ENCODE data around the gene HTRA2.

Gene HTRA2

DNA sequence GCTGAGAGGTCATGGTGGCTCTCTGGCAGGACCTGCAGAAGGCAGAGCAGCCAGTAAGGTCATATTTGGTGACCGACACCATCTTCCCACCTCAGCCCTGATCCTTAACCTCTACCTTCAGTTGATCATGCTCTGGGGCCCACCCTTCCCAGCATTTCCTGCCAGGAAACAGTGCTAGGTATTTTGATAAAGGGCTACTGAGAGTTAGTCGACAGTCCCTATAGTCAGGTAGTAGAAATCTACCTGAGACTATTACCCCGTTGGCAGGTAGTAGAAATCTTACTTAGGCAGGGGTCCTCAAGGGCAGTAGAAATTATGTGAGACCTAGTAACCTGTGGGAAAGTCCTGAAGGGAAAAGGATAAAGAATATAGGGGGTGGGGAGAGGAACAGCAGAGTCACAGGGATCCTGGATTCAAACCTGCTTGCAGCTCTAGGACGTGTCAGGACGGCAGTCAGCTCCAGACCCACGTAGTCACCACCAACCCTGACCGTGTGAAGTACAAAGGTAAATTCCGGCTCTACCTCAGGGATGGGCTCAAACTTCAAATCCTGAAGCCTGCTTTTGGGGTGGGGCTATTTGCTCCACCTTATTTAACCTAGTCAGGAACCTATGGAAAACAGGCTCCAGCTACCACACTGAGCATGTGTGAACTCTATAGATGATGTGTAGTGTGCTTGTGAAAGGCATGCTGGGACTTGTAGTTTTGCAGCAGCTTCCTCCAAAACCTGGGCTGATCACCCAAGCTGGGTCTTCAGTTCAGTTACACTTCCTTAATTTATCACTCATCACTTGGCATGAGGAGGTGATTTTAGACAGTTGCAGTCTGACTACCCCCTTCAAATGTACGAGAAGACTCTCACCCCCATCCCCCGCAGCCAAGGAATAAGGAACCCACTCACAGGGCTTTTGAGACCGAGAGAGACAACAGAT lies 3.8 kb upstream of the HTRA2 start, which contains the start of gene DQX1:
Gene DQX1 (minus strand): TSS at position 515 of the 932 bp plus-strand sequence. CDS start 502 bp downstream, at position 13.
- no peak within 1 kb of the TSS for H3K9ac ChIP-seq (ENCODE audit: low read depth, low read length, poor library complexity, severe bottlenecking)
- 0 out of 2 replicates have a peak, but pooled peaks cover 3% of the 10 kb centered on the region for H3F3A ChIP-seq (ENCODE audit: low read depth)

DNA sequence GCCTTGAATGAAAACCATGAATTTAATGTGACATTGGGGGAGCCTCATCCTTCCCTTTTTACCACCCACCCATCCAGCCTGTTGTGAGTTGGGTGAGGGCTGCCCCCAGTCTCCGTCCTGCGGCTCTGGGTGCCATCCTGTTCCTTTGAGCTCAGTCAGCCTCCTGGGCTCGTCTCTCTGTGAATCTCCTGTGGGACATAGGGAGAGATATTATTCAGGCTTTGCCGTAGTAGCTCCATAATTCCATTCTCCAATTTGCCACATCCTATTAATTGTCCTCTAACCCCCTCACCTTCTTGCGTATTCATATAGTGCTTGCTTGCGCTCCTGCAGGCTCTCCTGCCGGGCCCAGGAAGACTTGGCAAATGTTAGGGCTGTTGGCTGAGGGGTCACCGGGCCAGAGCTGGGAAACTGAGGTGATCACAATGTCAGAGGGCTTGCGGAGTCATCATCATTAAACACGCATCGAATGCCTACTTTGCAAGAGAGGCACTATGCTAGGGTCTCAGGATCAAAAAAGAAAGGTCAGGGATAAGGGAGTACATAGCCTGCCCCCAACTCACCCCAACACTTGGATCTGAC lies 3.0 kb upstream of the HTRA2 start:
- Histone ChIP-seq H3K27me3 (ENCODE audit: insufficient read depth, low read length, poor library complexity, severe bottlenecking) (peaks cover 4% of the 10 kb centered on the region), H3F3A (ENCODE audit: low read depth) (0 out of 2 replicates have a peak, but pooled peaks cover 3% of the 10 kb centered on the region), H4K20me1 (ENCODE audit: insufficient read depth, low read length, poor library complexity, severe bottlenecking) (peaks cover 18% of the 10 kb centered on the region), H3K9me2 (replicated peaks; ENCODE audit: low read depth, low read length) (no peaks in the 10 kb centered on the region), H3K36me3 (ENCODE audit: insufficient read depth, low read length) (peaks cover 17% of the 10 kb centered on the region; the same call in 1 of the 2 replicates), H3K9ac (ENCODE audit: low read depth, low read length, poor library complexity, severe bottlenecking) (no peak overlapping the region), H3K4me1 (ENCODE audit: insufficient read depth, low read length, poor library complexity, severe bottlenecking) (peaks cover 31% of the 10 kb centered on the region), H3K9me3 (ENCODE audit: insufficient read depth, low read depth, low read length) (no peaks in the 10 kb centered on the region), H3K79me2 (ENCODE audit: insufficient read depth, low read length) (peaks cover 50% of the 10 kb centered on the region), H2AFZ (ENCODE audit: low read length) (no peak overlapping the region), H3K4me2 (ENCODE audit: low read depth, low read length, poor library complexity, severe bottlenecking) (peak overlapping the region; percentile 100), H3K4me3 (ENCODE audit: low read length, poor library complexity, severe bottlenecking) (no peak overlapping the region)
- TF ChIP-seq, protein P1, sequence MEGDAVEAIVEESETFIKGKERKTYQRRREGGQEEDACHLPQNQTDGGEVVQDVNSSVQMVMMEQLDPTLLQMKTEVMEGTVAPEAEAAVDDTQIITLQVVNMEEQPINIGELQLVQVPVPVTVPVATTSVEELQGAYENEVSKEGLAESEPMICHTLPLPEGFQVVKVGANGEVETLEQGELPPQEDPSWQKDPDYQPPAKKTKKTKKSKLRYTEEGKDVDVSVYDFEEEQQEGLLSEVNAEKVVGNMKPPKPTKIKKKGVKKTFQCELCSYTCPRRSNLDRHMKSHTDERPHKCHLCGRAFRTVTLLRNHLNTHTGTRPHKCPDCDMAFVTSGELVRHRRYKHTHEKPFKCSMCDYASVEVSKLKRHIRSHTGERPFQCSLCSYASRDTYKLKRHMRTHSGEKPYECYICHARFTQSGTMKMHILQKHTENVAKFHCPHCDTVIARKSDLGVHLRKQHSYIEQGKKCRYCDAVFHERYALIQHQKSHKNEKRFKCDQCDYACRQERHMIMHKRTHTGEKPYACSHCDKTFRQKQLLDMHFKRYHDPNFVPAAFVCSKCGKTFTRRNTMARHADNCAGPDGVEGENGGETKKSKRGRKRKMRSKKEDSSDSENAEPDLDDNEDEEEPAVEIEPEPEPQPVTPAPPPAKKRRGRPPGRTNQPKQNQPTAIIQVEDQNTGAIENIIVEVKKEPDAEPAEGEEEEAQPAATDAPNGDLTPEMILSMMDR (conservative IDR thresholded peaks at IDR 0.05; ENCODE audit: low read length): no peak
- no peak for TF ChIP-seq EZH2phosphoT487 (IDR thresholded peaks at IDR 0.05; ENCODE audit: borderline replicate concordance)

More for the DNA sequence above, 3.8 kb upstream of the HTRA2 start, which contains the start of gene DQX1:
- peaks cover 42% of the 10 kb centered on the region for H3K79me2 ChIP-seq (ENCODE audit: insufficient read depth, low read length)
- no peak within 1 kb of the TSS for H2AFZ ChIP-seq (ENCODE audit: low read length)
- peaks cover 4% of the 10 kb centered on the region for H3K27me3 ChIP-seq (ENCODE audit: insufficient read depth, low read length, poor library complexity, severe bottlenecking)
- peaks cover 18% of the 10 kb centered on the region for H4K20me1 ChIP-seq (ENCODE audit: insufficient read depth, low read length, poor library complexity, severe bottlenecking)
- H3K4me3 ChIP-seq (ENCODE audit: low read length, poor library complexity, severe bottlenecking): no peak within 1 kb of the TSS
- no peaks in the 10 kb centered on the region for H3K9me2 ChIP-seq (replicated peaks; ENCODE audit: low read depth, low read length)
- H3K4me1 ChIP-seq (ENCODE audit: insufficient read depth, low read length, poor library complexity, severe bottlenecking): peaks cover 24% of the 10 kb centered on the region
- no peaks in the 10 kb centered on the region for H3K9me3 ChIP-seq (ENCODE audit: insufficient read depth, low read depth, low read length)
- TF ChIP-seq, protein P1 (conservative IDR thresholded peaks at IDR 0.05; ENCODE audit: low read length): no peak
- TF ChIP-seq EZH2phosphoT487 (IDR thresholded peaks at IDR 0.05; ENCODE audit: borderline replicate concordance): no peak
- peak within 1 kb of the TSS; percentile 100 for H3K4me2 ChIP-seq (ENCODE audit: low read depth, low read length, poor library complexity, severe bottlenecking)
- H3K36me3 ChIP-seq (ENCODE audit: insufficient read depth, low read length): peaks cover 17% of the 10 kb centered on the region; the same call in 1 of the 2 replicates

DNA sequence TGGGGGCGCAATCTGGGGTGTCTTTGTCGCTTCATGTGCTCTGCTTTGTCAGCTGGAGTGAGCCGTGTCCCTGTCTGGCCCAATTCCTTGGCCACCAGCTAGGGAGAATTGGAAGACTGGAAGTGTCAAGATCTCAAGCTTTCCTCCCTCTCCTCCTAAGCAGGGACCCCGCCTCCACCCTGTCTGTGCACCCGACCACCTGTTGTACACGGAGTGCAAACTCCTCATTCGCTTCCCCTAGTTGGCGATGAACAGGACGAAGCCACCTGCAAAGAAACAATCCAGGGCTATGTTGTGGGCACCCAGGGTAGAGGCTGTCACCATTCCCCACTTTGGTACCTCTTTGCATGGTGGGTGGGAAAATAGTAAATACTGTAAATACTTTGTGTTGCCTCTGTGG lies 2.0 kb upstream of the HTRA2 start:
- H3F3A ChIP-seq (ENCODE audit: low read depth): 0 out of 2 replicates have a peak, but pooled peaks cover 3% of the 10 kb centered on the region
- H3K36me3 ChIP-seq (ENCODE audit: insufficient read depth, low read length): peaks cover 19% of the 10 kb centered on the region; the same call in 1 of the 2 replicates
- no peaks in the 10 kb centered on the region for H3K9me2 ChIP-seq (replicated peaks; ENCODE audit: low read depth, low read length)
- H3K27me3 ChIP-seq (ENCODE audit: insufficient read depth, low read length, poor library complexity, severe bottlenecking): peaks cover 4% of the 10 kb centered on the region
- peak overlapping the region; percentile 100 for H3K4me3 ChIP-seq (ENCODE audit: low read length, poor library complexity, severe bottlenecking)
- H3K79me2 ChIP-seq (ENCODE audit: insufficient read depth, low read length): peaks cover 53% of the 10 kb centered on the region
- no peaks in the 10 kb centered on the region for H3K9me3 ChIP-seq (ENCODE audit: insufficient read depth, low read depth, low read length)
- TF ChIP-seq, protein P1 (conservative IDR thresholded peaks at IDR 0.05; ENCODE audit: low read length): no peak
- no peak for TF ChIP-seq EZH2phosphoT487 (IDR thresholded peaks at IDR 0.05; ENCODE audit: borderline replicate concordance)
- H3K4me1 ChIP-seq (ENCODE audit: insufficient read depth, low read length, poor library complexity, severe bottlenecking): peaks cover 35% of the 10 kb centered on the region
- no peak overlapping the region for H2AFZ ChIP-seq (ENCODE audit: low read length)
- H3K9ac ChIP-seq (ENCODE audit: low read depth, low read length, poor library complexity, severe bottlenecking): peak overlapping the region; percentile 93
- peak overlapping the region; percentile 100 for H3K4me2 ChIP-seq (ENCODE audit: low read depth, low read length, poor library complexity, severe bottlenecking)
- H4K20me1 ChIP-seq (ENCODE audit: insufficient read depth, low read length, poor library complexity, severe bottlenecking): peaks cover 22% of the 10 kb centered on the region

Data from Loucy (cell line).